Eye (tissue), 1 donor: ENCODE data around the gene PRR29.
"Not testable (repeated sequence)": the region's sequence is repeated elsewhere in the genome, so short reads cannot be mapped to it uniquely, and the experiment has no call there.

Source experiments
- DNase-seq: peaks from one replicate; pipeline ENCODE4 v3.0.0-alpha.2; 2015

Gene PRR29

DNA sequence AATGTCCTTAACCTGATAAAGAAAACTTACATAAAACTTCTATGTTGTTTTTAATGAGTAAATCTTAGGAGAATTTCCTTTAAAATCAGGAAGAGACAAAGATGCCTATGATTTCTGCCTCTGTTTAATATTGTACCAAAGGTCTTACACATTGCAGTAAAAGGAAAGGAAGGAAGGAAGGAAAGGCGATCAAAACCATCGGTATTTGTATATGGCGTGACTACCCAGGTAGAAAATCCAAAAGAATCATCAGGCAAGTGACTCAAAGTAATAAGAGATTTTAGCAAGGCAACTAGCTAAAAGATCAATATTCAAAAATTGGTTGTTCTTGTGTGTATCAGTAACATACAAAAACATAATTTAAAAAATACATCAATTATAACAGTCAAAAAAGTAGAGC is 18.8 kb downstream of the PRR29 start:
- DNase-seq = no peak

DNA sequence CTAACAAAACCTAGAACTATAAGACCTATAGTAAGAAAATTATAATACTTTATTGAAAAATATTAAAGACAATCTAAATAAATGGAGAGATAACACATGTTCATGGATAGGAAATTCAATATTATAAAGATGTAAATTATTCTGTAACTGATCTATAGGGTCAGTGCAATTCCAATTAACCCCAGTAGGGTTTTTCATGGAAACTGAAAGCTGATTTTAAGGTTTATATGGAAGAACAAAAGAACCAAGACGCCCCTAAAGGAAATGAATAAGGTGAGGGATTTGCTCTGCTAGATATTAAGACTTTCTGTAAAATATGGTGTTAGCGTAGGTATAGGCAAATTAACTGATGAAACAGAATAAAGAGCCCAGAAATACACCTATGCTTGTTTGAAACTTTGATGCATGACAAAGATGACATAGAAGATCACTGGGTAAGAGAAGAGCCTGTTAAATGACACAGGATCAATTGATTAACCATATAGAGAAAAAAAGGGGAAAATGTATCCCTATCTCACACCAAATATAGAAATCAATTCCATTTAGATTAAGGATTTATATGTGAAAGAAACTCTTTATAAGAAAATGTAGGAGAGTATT is 19.3 kb downstream of the PRR29 start:
- no peak for DNase-seq

- not testable (repeated sequence) for DNase-seq
These were observed 21.4 kb downstream of the PRR29 start for GRCh38 chr17:64019551-64019961.

- DNase-seq = no peak
These were observed 22.1 kb downstream of the PRR29 start, which contains the start of gene ICAM2 for GRCh38 chr17:64020056-64020766. Gene ICAM2 (minus strand): TSS chr17:64020633. CDS start chr17:64006691, 13,942 bp downstream.

DNA sequence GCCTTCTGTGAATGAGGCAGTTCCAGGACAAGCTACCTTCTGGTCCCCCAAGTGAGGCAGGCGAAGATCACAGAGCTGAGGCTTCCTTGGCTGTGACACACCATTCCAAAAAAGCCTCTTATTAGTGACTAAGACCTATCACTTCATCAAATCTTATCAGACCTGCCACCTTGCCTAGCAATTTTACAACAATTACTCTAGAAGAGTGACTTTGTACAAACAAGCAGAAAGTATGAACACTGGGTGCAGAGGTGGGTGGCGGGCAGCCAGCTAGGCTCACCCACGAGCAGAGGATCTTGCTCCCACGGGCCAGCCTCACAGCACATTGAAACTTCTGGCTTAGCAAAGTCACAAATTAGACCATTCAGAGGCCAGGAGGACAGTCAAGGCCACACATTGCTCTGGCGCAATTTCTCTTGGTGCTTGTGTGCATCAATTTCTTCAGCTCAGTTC is 24.5 kb downstream of the PRR29 start:
- no peak for DNase-seq

DNA sequence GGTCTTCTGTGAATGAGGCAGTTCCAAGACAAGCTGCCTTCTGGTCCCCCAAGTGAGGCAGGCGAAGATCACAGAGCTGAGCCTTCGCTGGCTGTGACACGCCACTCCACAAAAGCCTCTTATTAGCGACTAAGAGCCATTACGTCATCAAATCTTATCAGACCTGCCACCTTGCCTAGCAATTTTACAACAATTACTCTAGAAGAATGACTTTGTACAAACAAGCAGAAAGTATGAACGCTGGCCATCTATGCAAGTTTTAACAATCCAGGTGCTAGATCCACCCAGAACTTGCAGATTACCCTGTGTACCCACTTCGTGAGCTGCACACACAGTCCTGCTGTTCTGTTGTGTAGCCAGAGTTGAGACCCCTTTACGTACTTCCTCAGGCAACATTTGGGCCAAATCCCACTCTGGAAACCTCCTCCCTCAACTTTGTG is 26.1 kb downstream of the PRR29 start:
- no peak for DNase-seq

GRCh38 chr17:64024781-64025731 is 26.9 kb downstream of the PRR29 start:
- no peak for DNase-seq

DNA sequence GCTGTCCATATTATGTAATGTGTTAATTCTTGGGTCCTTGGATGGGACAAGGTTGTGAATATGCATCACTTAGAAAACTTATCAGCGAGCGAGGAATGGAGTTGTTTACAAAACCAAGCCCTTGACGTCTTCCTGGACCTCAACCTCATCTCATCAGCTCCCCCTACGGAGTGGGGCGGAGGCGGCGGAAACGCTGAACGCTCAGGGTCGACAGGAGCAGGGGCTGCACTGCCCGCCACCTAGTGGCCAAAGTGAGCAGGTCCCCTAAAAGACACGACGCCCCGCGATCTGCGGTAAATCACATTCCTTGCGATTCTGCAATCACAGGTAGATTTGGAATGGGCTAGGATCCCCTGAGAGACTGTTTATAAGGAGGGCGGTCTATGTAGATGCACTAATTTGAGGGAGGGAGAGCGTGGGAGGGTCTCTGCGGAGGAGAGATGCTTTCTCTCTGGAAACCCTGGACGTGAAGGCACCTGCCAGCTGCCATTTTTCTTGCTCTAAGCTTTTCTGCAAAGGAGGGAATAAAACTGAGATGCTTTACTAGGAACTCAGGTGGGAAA is 27.7 kb downstream of the PRR29 start:
- peak; percentile 78 for DNase-seq

GRCh38 chr17:64028874-64029464 is 30.8 kb downstream of the PRR29 start:
- DNase-seq = peak; percentile 74

DNA sequence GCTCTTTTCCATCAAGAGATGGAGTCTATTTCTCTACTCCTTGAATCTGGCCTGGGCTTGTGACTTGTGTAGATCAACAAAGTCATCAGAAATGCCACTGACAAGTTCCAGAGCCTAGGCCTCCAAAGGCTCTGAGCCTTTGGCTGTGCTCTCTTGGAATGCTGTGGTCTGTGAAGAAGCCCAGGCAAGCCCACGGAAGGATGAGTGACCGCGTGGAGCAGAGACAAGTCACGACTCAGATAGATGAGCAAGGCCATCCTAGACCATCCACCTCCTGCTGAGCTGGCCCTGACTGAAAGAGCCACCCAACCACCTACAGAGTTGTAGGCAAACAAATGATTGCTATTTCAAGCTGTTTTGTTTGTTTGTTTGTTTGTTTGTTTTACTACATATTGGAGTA is 33.9 kb downstream of the PRR29 start:
- DNase-seq = no peak

GRCh38 chr17:64036198-64036922 is 38.2 kb downstream of the PRR29 start:
- DNase-seq = no peak

DNA sequence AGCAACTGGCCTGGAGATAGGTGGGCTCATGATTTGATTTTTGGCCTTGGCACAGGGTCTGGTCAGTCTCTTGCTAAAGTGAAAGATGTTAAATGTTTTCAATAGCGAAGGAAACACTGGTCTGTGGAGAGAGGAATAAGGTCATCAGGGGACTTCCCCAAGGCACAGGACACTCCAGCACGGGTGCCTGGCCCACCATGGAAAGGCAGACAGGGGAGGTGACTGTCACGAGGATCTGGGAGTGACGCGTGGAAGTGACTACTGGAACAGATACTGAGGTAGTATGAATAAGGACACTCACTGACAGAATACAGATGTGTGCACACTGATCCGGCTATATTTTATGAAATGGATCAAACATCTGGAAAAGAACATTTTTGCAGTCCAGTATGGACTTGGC is 39.0 kb downstream of the PRR29 start:
- DNase-seq = no peak

GRCh38 chr17:64037802-64038201 is 39.7 kb downstream of the PRR29 start:
- no peak for DNase-seq

- no peak for DNase-seq
These were observed 40.4 kb downstream of the PRR29 start for GRCh38 chr17:64038331-64039105.

DNA sequence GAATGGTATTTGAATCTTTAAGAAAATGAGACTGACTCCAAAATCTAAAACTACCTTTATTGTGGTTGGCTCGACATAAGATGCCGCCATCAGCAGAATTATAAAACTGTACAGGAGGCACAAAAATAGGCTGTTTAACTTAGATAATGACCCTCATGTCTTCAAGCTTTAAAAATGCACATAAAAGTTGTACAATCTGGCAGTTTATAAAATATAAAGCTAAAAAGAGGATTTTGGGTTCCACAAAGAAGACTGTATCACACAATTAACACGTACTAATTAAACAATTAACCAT is 40.9 kb downstream of the PRR29 start:
- no peak for DNase-seq

- DNase-seq = no peak
These were observed 42.1 kb downstream of the PRR29 start for GRCh38 chr17:64040206-64040605.

DNA sequence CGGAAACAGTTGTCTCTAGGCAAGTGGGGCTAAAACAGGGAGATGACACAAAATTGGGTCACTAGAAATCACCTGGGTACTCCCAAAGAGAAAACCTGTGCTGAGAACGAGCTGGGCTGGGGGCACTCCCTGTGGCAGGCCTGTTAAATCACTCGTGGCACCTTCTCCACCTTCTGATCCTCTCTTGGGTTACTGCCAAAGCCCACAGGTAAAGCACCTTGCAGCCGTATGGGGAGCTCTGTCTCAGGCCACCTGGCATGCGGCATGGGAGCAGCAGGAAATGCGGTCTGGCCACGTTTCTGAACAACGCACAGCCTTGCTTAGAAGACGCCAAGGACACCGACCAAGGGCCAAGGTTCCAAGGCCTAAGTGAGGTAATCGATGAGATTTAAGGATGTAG is 43.8 kb downstream of the PRR29 start:
- DNase-seq = no peak

DNA sequence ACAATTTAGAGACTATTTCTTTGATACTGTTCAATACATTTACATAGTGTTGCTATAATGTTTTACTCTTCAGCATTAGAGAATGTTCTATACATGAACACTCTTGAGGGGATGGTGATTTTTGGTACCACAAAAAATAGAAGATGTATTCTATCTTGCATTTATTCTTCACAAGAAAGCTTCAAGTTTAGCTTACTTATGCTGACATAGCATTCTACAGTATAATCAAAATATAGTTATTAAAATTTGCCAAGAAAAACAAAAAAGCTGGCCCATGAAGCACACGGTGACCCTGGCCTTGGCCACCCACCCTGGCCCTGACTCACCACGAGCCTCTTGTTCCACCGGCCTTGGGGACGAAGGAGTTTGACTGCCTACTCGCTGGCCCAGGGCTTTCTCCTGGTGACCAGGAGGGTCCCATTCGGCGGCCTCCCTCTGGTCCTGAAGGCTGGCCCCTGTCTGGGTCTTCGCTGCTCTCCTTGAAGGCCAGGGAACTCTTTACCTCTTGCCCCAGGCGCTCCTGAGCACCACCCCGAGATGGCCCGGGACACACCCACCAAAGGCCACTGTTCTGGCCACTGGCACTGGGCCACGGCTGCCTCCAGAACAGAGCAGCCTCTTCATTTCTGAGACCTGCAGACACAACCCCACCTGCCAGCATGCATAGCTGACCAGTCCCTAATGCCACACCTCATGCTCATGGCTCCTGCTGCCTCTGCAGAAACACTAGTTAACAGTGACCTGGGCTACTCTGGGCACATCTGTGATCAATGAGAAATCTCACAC is 44.7 kb downstream of the PRR29 start:
- DNase-seq = no peak

DNA sequence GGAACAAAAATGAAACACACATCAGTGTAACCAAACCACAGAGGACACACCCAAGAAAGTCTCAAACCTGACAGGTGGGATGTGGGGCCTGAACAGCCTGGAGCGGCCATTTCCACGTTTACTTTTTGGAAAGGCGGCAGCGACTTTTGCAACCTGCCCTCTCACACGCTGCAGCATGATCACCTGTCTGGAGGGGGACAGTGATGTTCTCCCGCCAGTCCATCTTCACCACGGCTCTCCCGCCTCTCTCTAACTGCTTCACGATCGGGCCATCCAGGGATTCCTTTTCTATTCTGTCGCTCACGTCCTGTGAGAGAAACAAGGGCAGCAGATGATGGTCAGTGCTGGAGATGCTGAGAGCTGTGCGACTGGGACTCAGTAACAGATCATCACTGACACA is 47.0 kb downstream of the PRR29 start:
- no peak for DNase-seq

DNA sequence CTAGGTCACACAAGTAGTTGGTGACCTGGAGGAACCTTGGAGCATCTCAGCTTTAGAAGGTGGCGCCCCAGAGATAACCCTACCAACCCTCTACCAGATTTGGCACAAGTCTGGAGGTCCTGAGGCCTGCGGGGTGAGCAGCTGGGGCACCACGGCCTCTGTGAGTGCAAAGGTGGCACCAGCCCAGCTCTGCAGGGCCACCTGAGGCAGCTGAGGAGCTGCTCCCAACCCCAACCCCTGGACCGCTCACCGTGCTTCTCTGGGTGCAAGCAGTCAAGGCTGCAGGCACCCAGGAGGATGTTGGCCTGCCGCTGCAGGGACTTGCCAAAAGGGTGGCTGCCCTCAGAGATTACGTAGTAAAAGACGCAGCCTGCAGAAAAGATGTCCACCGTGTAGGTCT is 50.7 kb downstream of the PRR29 start:
- DNase-seq = no peak

DNA sequence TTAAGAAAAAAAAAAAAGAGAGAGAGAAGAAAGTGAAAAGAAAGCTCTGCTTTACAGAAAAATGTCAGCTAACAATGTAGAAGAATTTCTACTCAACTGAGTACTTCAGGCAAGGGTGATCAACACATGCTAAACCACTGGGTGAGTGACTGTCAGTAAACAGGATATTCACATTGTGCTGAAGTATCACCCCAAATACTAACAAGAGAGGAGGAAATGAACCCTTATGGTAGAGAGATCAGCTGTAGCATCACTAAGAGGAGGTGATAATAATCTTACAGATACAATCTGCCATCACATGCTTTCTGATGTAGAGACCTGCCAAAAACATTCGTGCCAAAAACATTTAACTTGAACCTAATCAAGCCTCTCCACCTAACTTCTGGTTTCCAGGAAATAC is 53.0 kb downstream of the PRR29 start:
- no peak for DNase-seq
